ENCODE results near the gene EYS.

GRCh38 chr6:63803371-63803770 lies 1903.7 kb downstream of the EYS start:
- TF ChIP-seq CTCF (IDR thresholded peaks at IDR 0.05; ENCODE audit: low read length) (no peak), EZH2 (optimal IDR thresholded peaks at IDR 0.05; ENCODE audit: low read depth, low read length) (no peak), EZH2phosphoT487 (IDR thresholded peaks at IDR 0.05; ENCODE audit: low read length) (no peak)

All from MM.1S (cell line).